IPS-15b (cell line): ENCODE data around the gene SYF2.

Experiments
- H3K27me3 ChIP-seq: one replicate; pipeline ENCODE4 v1.6.1; 2013; ENCODE audit warnings: low read length; ENCODE audit not compliant: control insufficient read depth, insufficient read depth
- H3K36me3 ChIP-seq: one replicate; pipeline ENCODE4 v1.6.1; 2013; ENCODE audit warnings: low read length; ENCODE audit not compliant: control insufficient read depth, insufficient read depth
- H3K4me1 ChIP-seq: one replicate; pipeline ENCODE4 v1.6.1; 2013; ENCODE audit warnings: mild to moderate bottlenecking, low read length; ENCODE audit not compliant: control insufficient read depth, insufficient read depth
- H3K4me3 ChIP-seq: one replicate; pipeline ENCODE4 v1.5.1; 2013; ENCODE audit warnings: low read depth, low read length
- H3K9ac ChIP-seq: one replicate; pipeline ENCODE4 v1.6.1; 2013; ENCODE audit warnings: low read depth, mild to moderate bottlenecking, low read length
- H3K9me3 ChIP-seq: one replicate; pipeline ENCODE4 v1.6.1; 2013; ENCODE audit warnings: mild to moderate bottlenecking, low read length; ENCODE audit not compliant: control insufficient read depth, insufficient read depth

Gene SYF2

DNA sequence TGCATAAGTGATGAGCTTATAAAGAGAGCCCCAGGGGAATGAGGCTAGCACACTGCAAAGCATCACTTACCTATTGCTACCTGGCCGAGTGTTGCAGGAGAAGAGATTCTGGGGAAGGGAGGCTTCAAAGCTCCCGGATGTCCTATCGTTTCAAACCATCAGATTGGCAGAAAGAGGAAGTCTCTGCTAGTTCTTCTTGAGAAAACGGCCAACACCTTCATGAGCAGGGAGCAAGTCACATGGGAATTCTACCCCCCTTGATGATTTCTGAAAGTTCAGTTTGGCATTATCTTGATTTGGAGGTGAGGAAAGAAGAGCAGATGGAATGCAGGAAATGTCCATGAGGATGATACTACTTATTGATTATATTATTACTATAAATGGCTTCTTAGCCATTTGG, 16.2 kb downstream of the SYF2 start:
- H3K36me3 ChIP-seq = no peaks in the 10 kb centered on the region
- no peaks in the 10 kb centered on the region for H3K4me1 ChIP-seq
- H3K27me3 ChIP-seq = no peaks in the 10 kb centered on the region
- no peaks in the 10 kb centered on the region for H3K9me3 ChIP-seq
- H3K4me3 ChIP-seq = no peak overlapping the region
- no peak overlapping the region for H3K9ac ChIP-seq

DNA sequence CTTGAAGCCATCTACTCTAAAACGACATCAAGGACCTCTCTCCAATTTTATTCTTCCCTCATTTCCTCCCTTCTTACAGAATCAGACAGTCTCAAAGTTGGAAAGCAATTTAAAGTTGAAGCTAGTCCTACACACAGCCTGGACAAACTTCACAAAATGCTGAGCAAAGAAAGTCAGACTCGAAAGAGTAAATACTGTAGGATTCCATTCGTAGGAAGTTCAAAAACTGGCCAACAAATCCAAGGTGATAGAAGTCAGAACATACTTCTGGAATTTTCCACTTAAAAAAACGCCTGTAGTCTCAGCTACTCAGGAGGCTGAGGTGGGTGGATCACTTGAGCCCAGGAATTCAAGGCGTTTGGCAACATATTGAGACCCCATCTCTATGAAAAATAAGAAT, 19.6 kb downstream of the SYF2 start:
- Histone ChIP-seq H3K9me3 (no peaks in the 10 kb centered on the region), H3K4me3 (no peak overlapping the region), H3K4me1 (peaks cover 4% of the 10 kb centered on the region), H3K36me3 (no peaks in the 10 kb centered on the region), H3K9ac (no peak overlapping the region), H3K27me3 (no peaks in the 10 kb centered on the region)

DNA sequence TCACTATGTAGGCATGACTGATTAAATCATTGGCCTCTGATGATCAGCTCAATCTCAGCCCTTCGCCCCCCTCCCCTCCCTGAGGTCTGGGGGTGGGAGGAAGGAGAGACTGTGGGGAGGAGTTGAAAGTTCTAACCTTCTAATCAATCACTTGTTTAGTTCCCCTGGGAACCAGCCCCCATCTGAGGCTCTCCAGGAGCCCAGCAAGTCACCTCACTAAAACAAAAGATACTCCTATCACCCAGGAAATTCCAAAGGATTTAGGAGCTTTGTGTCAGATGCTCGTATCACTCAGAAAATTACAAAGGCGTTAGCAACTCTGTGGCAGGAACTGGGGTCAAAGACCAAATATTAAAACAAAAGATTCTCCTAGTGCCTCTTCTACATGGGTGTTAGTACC, 21.6 kb downstream of the SYF2 start:
- H3K36me3 ChIP-seq = no peaks in the 10 kb centered on the region
- H3K9me3 ChIP-seq = no peaks in the 10 kb centered on the region
- H3K27me3 ChIP-seq = no peaks in the 10 kb centered on the region
- no peak overlapping the region for H3K4me3 ChIP-seq
- no peak overlapping the region for H3K9ac ChIP-seq
- H3K4me1 ChIP-seq = peaks cover 4% of the 10 kb centered on the region

DNA sequence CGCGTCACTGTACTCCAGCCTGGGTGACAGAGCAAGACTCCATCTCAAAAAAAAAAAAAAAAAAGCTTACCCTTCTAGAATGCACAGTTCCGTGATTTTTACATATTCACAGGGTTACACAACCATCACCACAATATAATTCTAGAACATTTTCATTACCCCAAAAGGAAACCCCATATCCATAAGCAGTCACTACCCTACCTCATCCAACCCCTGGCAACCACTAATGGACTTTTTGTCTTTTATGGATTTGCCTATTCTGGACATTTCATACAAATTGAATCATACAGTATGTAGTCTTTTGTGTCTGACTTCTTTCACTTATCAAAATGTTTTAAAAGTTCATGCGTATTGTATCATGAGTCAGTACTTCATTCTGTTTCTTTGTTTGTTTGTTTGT, 22.8 kb downstream of the SYF2 start:
- peaks cover 4% of the 10 kb centered on the region for H3K4me1 ChIP-seq
- H3K9me3 ChIP-seq = no peaks in the 10 kb centered on the region
- no peak overlapping the region for H3K4me3 ChIP-seq

GRCh38 chr1:25208561-25209222, 23.6 kb downstream of the SYF2 start:
- H3K4me3 ChIP-seq = no peak overlapping the region
- peaks cover 6% of the 10 kb centered on the region for H3K4me1 ChIP-seq
- H3K27me3 ChIP-seq = no peaks in the 10 kb centered on the region
- no peaks in the 10 kb centered on the region for H3K36me3 ChIP-seq
- no peaks in the 10 kb centered on the region for H3K9me3 ChIP-seq
- H3K9ac ChIP-seq = no peak overlapping the region

More for the DNA sequence above, 22.8 kb downstream of the SYF2 start:
- Histone ChIP-seq H3K9ac (no peak overlapping the region), H3K36me3 (no peaks in the 10 kb centered on the region), H3K27me3 (no peaks in the 10 kb centered on the region)

- Histone ChIP-seq H3K36me3 (no peaks in the 10 kb centered on the region), H3K9ac (no peak overlapping the region), H3K9me3 (no peaks in the 10 kb centered on the region), H3K4me1 (peaks cover 6% of the 10 kb centered on the region), H3K27me3 (no peaks in the 10 kb centered on the region), H3K4me3 (no peak overlapping the region)
These were observed 24.2 kb downstream of the SYF2 start for GRCh38 chr1:25208092-25208491.

GRCh38 chr1:25206201-25206600, 26.1 kb downstream of the SYF2 start:
- no peak overlapping the region for H3K4me3 ChIP-seq
- H3K27me3 ChIP-seq = no peaks in the 10 kb centered on the region
- H3K9ac ChIP-seq = no peak overlapping the region
- H3K36me3 ChIP-seq = no peaks in the 10 kb centered on the region
- peaks cover 6% of the 10 kb centered on the region for H3K4me1 ChIP-seq
- H3K9me3 ChIP-seq = no peaks in the 10 kb centered on the region

DNA sequence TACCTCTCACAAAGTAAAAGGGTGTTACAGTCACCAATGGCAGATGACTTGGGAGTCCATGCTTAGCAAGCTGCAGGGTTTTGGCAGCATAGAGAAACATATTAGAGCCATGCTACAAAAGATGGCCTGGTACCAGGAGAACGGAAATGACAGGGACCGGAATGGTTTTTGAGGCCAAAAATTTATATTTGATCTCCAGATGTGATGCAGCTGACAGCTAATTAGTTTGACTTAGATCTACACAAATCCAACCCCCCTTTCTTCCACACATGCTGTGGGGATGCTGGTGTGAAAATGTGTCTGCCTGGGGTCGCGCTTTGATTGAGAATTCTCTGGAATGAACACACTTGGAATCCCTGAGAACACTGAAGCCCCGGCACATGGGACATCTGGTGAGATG, 26.5 kb downstream of the SYF2 start:
- H3K36me3 ChIP-seq = no peaks in the 10 kb centered on the region
- H3K4me3 ChIP-seq = no peak overlapping the region
- no peak overlapping the region for H3K9ac ChIP-seq
- no peaks in the 10 kb centered on the region for H3K9me3 ChIP-seq
- no peaks in the 10 kb centered on the region for H3K27me3 ChIP-seq
- H3K4me1 ChIP-seq = peaks cover 6% of the 10 kb centered on the region

GRCh38 chr1:25204797-25205480, 27.4 kb downstream of the SYF2 start:
- H3K4me1 ChIP-seq = peaks cover 2% of the 10 kb centered on the region
- no peak overlapping the region for H3K4me3 ChIP-seq
- H3K9me3 ChIP-seq = no peaks in the 10 kb centered on the region
- no peak overlapping the region for H3K9ac ChIP-seq
- H3K36me3 ChIP-seq = no peaks in the 10 kb centered on the region
- H3K27me3 ChIP-seq = no peaks in the 10 kb centered on the region

GRCh38 chr1:25201006-25201405, 31.3 kb downstream of the SYF2 start:
- Histone ChIP-seq H3K4me1 (peaks cover 2% of the 10 kb centered on the region), H3K9me3 (no peaks in the 10 kb centered on the region), H3K9ac (no peak overlapping the region), H3K27me3 (no peaks in the 10 kb centered on the region), H3K36me3 (no peaks in the 10 kb centered on the region), H3K4me3 (no peak overlapping the region)

DNA sequence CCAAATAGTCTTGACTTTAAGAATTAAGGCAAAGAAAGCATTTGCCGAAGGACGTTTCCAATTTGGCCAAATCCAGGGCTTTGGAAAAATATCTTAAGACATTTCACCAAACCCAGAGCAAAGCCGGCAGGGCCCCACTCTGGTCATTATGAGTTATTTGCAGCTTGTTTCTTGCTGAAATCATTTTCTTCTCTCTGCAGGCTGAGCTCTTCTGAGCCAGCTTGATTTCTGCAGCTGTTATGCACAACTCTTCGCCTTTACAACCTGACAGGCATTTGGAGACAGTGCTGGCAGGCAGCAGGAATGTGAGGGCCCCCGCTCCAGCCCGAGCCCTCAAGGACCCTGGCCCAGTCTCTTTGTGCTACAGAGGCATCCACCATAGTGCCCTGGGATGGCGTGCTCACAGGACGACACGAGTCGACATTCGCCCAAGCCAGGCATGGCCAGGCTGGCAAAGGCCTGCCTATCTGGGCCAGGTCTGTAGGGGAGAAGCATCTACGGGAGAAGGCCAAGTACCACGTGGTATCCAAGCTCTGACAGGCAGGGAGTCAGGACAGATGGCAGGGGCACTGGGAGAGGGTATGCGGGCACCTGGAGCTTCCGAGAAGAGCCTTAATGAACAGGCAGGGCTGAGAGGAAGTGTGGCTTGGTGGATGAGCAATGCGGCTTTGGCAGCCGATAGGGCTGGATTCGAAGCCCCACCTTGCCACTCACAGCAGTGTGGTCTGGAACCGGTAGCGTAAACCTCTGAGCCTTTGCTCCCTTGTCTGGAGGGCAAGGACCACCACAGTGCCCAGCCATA, 32.3 kb downstream of the SYF2 start:
- H3K27me3 ChIP-seq = no peaks in the 10 kb centered on the region
- no peaks in the 10 kb centered on the region for H3K36me3 ChIP-seq
- H3K9ac ChIP-seq = no peak overlapping the region
- no peaks in the 10 kb centered on the region for H3K9me3 ChIP-seq
- H3K4me1 ChIP-seq = peaks cover 2% of the 10 kb centered on the region
- H3K4me3 ChIP-seq = no peak overlapping the region
